Daoy (cell line): ENCODE data around the gene MIPOL1. TPM values are rescaled to one million over a fixed set of nuclear protein-coding genes. Genes with fewer than 3 reads are reported as not detected.
"Not testable (repeated sequence)": the region's sequence is repeated elsewhere in the genome, so short reads cannot be mapped to it uniquely, and the experiment has no call there.

Experiments
- DNase-seq: peaks from one replicate; pipeline ENCODE4 v3.0.0-alpha.2; 2015; ENCODE audit warnings: low read depth
- total RNA-seq: library from RNA; depleted of rRNA; stranded (reverse); fragments of >200 nt; shearing (Covaris generic); gene quantifications from 2 replicates; pipeline ENCODE4 v1.2.3, GENCODE V29; 2014

MIPOL1 gene
- total RNA-seq, 1 experiment from 2014 or later: 16.0 TPM

- no peak for DNase-seq
Measured at GRCh38 chr14:37284760-37285159, 87.0 kb downstream of the MIPOL1 start.

- no peak for DNase-seq
Measured at GRCh38 chr14:37285220-37285619, 87.5 kb downstream of the MIPOL1 start.

GRCh38 chr14:37289688-37290087, 92.0 kb downstream of the MIPOL1 start:
- DNase-seq: no peak

GRCh38 chr14:37295262-37295661, 97.5 kb downstream of the MIPOL1 start:
- not testable (repeated sequence) for DNase-seq

GRCh38 chr14:37311252-37311651, 113.5 kb downstream of the MIPOL1 start:
- no peak for DNase-seq

GRCh38 chr14:37318938-37319337, 121.2 kb downstream of the MIPOL1 start:
- no peak for DNase-seq

- DNase-seq: no peak
Measured at GRCh38 chr14:37320106-37320505, 122.4 kb downstream of the MIPOL1 start.

- DNase-seq: no peak
Measured at GRCh38 chr14:37325332-37325731, 127.6 kb downstream of the MIPOL1 start.

GRCh38 chr14:37326434-37326833, 128.7 kb downstream of the MIPOL1 start:
- DNase-seq: no peak

- not testable (repeated sequence) for DNase-seq
Measured at GRCh38 chr14:37327933-37328332, 130.2 kb downstream of the MIPOL1 start.

GRCh38 chr14:37328673-37329072, 130.9 kb downstream of the MIPOL1 start:
- no peak for DNase-seq

GRCh38 chr14:37329189-37330001, 131.7 kb downstream of the MIPOL1 start:
- DNase-seq: no peak

- no peak for DNase-seq
Measured at GRCh38 chr14:37330910-37331309, 133.2 kb downstream of the MIPOL1 start.

- peak; percentile 24 for DNase-seq
Measured at GRCh38 chr14:37340353-37340752, 142.6 kb downstream of the MIPOL1 start.

- DNase-seq: no peak
Measured at GRCh38 chr14:37343307-37344094, 145.8 kb downstream of the MIPOL1 start.

GRCh38 chr14:37363661-37364060, 165.9 kb downstream of the MIPOL1 start:
- DNase-seq: no peak

- DNase-seq: no peak
Measured at GRCh38 chr14:37369425-37369824, 171.7 kb downstream of the MIPOL1 start.

- no peak for DNase-seq
Measured at GRCh38 chr14:37375566-37375965, 177.8 kb downstream of the MIPOL1 start.

GRCh38 chr14:37376944-37377609, 179.3 kb downstream of the MIPOL1 start:
- no peak for DNase-seq

- no peak for DNase-seq
Measured at GRCh38 chr14:37384870-37385596, 187.3 kb downstream of the MIPOL1 start.

- not testable (repeated sequence) for DNase-seq
Measured at GRCh38 chr14:37397157-37397940, 199.6 kb downstream of the MIPOL1 start.
